Naive thymus-derived CD8-positive, alpha-beta T cell (primary cell): ENCODE measurements around the gene RRP1. TPM values are rescaled to one million over a fixed set of nuclear protein-coding genes. Genes with fewer than 3 reads are reported as not detected.

ENCODE experiments used
- ATAC-seq, 2 donors: fragments of 150-1000 bp; cut with Tn5 transposase in 1 of 2; sonication (Bioruptor Pico), chemical (Tn5 transposase) in 1 of 2; 1 replicate in 1 of 2; 2 replicates in 1 of 2; pipeline ENCODE4 v1.10.0; 2021; ENCODE audit warnings: mild to moderate bottlenecking in 2 of 2, moderate library complexity in 2 of 2
- POLR2A ChIA-PET: fragments of 350-600 bp; sonication (Branson Sonifier 250); formaldehyde crosslinking; loops from one replicate; lab custom pipeline; 2021; ENCODE audit warnings: antibody characterized with exemption; lab: Charles Lee
- DNase-seq, 10 donors: peaks; one replicate each; pipeline versions ENCODE4 v3.0.0 to v3.0.0-alpha.2; 2020 to 2022
- H3K27ac Mint-ChIP-seq, 10 donors: one replicate each; pipeline ENCODE4 v1.8.0; 2020 to 2022; ENCODE audit warnings: mild to moderate bottlenecking in 10 of 10, mixed read lengths in 10 of 10, moderate library complexity in 4 of 10, inconsistent platforms in 1 of 10
- H3K27me3 Mint-ChIP-seq, 5 donors: one replicate each; pipeline ENCODE4 v1.8.0; 2021 to 2022; ENCODE audit warnings: mixed read lengths in 5 of 5
- H3K36me3 Mint-ChIP-seq, 3 donors: one replicate each; pipeline ENCODE4 v1.8.0; 2020 to 2022; ENCODE audit warnings: mixed read lengths in 3 of 3, mild to moderate bottlenecking in 2 of 3, inconsistent platforms in 1 of 3
- H3K4me1 Mint-ChIP-seq, 4 donors: one replicate each; pipeline ENCODE4 v1.8.0; 2021 to 2022; ENCODE audit warnings: mixed read lengths in 4 of 4
- H3K4me3 Mint-ChIP-seq, 10 donors: one replicate each; pipeline ENCODE4 v1.8.0; 2020 to 2022; ENCODE audit warnings: mild to moderate bottlenecking in 10 of 10, mixed read lengths in 10 of 10, moderate library complexity in 6 of 10, inconsistent platforms in 1 of 10
- H3K9me3 Mint-ChIP-seq, 9 donors: one replicate each; pipeline ENCODE4 v1.8.0; 2020 to 2022; ENCODE audit warnings: mixed read lengths in 9 of 9, mild to moderate bottlenecking in 3 of 9, inconsistent platforms in 1 of 9, moderate library complexity in 1 of 9
- polyA plus RNA-seq, 3 donors: library from polyadenylated mRNA; unstranded; fragments of 300-500 nt; fragmentation: Illumina TruSeq; gene quantifications; one replicate each; pipeline ENCODE4 v1.2.3, GENCODE V29; 2021
- total RNA-seq, 8 experiments: library from RNA in 2 of 8; stranded (reverse) in 2 of 8; gene quantifications; one replicate each; pipeline ENCODE4 v1.2.3 and lab custom pipeline; 2021 to 2026

RRP1 gene
- total and polyA plus RNA-seq, 5 experiments from 2014 or later, result 12.3 to 28.3 (median 23.5) TPM

GRCh38 chr21:43810505-43811261 is 21.3 kb downstream of the RRP1 start:
- POLR2A ChIA-PET, result interaction anchor here (1.0 to 1.9 kb wide), 6 partner anchors 21 to 167 kb away, joined by 3 to 10 read pairs (median 4); partner anchors contain the start of gene RRP1
- H3K27ac Mint-ChIP-seq, result peak overlapping the region in 8 of 10 donors; percentile 36 to 82 (median 73)

GRCh38 chr21:43811262-43812105 is 22.1 kb downstream of the RRP1 start:
- POLR2A ChIA-PET, result interaction anchor here (1.0 to 1.9 kb wide), 6 partner anchors 22 to 167 kb away, joined by 3 to 10 read pairs (median 4); partner anchors contain the start of gene RRP1
- ATAC-seq (no peak), DNase-seq (no peak)
- no peaks in the 10 kb centered on the region for H3K27me3 Mint-ChIP-seq
- peak overlapping the region in 3 of 10 donors; percentile 24 to 59 (median 58) for H3K4me3 Mint-ChIP-seq
- H3K9me3 Mint-ChIP-seq, result no peaks in the 10 kb centered on the region
- H3K27ac Mint-ChIP-seq, result peak overlapping the region in 1 of 10 donors; percentile 66
- H3K36me3 Mint-ChIP-seq, result peaks cover 0 to 3% (median 0%) of the 10 kb centered on the region in 3 donors
- H3K4me1 Mint-ChIP-seq, result peaks cover 10 to 23% (median 14%) of the 10 kb centered on the region in 4 donors

More at GRCh38 chr21:43810505-43811261, 21.3 kb downstream of the RRP1 start:
- Mint-ChIP-seq H3K4me3 (peak overlapping the region in 4 of 10 donors; percentile 1 to 59 (median 41)), H3K27me3 (no peaks in the 10 kb centered on the region), H3K36me3 (peaks cover 0 to 8% (median 0%) of the 10 kb centered on the region in 3 donors), H3K4me1 (peaks cover 10 to 23% (median 17%) of the 10 kb centered on the region in 4 donors), H3K9me3 (no peaks in the 10 kb centered on the region)
- peak; percentile 91 to 94 for ATAC-seq
- peak; percentile 75 to 93 (median 86) for DNase-seq

GRCh38 chr21:43812139-43812821 is 22.9 kb downstream of the RRP1 start:
- DNase-seq (no peak), ATAC-seq (no peak)
- H3K36me3 Mint-ChIP-seq, result peaks cover 0 to 2% (median 0%) of the 10 kb centered on the region in 3 donors
- POLR2A ChIA-PET, result interaction anchor here (1.9 kb wide), 1 partner anchor 126 kb away, joined by 10 read pairs; no protein-coding TSS in a partner anchor
- peaks cover 10 to 23% (median 12%) of the 10 kb centered on the region in 4 donors for H3K4me1 Mint-ChIP-seq
- peak overlapping the region in 2 of 10 donors; percentile 8 to 70 for H3K27ac Mint-ChIP-seq
- H3K9me3 Mint-ChIP-seq, result no peaks in the 10 kb centered on the region
- H3K27me3 Mint-ChIP-seq, result no peaks in the 10 kb centered on the region
- H3K4me3 Mint-ChIP-seq, result peak overlapping the region in 2 of 10 donors; percentile 50 to 70

GRCh38 chr21:43812957-43813655 is 23.7 kb downstream of the RRP1 start:
- DNase-seq (no peak), ATAC-seq (no peak)
- H3K9me3 Mint-ChIP-seq, result no peaks in the 10 kb centered on the region
- H3K36me3 Mint-ChIP-seq, result peaks cover 0 to 2% (median 0%) of the 10 kb centered on the region in 3 donors
- no peak overlapping the region for H3K4me3 Mint-ChIP-seq
- no peak overlapping the region for H3K27ac Mint-ChIP-seq
- H3K4me1 Mint-ChIP-seq, result peaks cover 10 to 23% (median 12%) of the 10 kb centered on the region in 4 donors
- POLR2A ChIA-PET, result interaction anchor here (0.6 to 0.7 kb wide), 3 partner anchors 21 to 127 kb away, joined by 3 read pairs; no protein-coding TSS in a partner anchor
- no peaks in the 10 kb centered on the region for H3K27me3 Mint-ChIP-seq

- H3K9me3 Mint-ChIP-seq, result peaks cover 0 to 4% (median under 1%) of the 10 kb centered on the region in 9 donors
- H3K36me3 Mint-ChIP-seq, result peaks cover 0 to 2% (median under 1%) of the 10 kb centered on the region in 3 donors
- no peak overlapping the region for H3K4me3 Mint-ChIP-seq
- POLR2A ChIA-PET, result interaction anchor here (0.6 kb wide), 1 partner anchor 50 kb away, joined by 3 read pairs; no protein-coding TSS in a partner anchor
- H3K4me1 Mint-ChIP-seq, result peaks cover 10 to 23% (median 13%) of the 10 kb centered on the region in 4 donors
- ATAC-seq (no peak), DNase-seq (no peak)
- H3K27ac Mint-ChIP-seq, result no peak overlapping the region
- peaks cover 0 to under 1% (median 0%) of the 10 kb centered on the region in 5 donors for H3K27me3 Mint-ChIP-seq
Observed at GRCh38 chr21:43813656-43813980, 24.2 kb downstream of the RRP1 start.

- Mint-ChIP-seq H3K27ac (peak overlapping the region in 3 of 10 donors; percentile 28 to 70 (median 40)), H3K36me3 (peaks cover 0 to 5% (median 2%) of the 10 kb centered on the region in 3 donors), H3K4me1 (peaks cover 10 to 23% (median 15%) of the 10 kb centered on the region in 4 donors), H3K27me3 (peaks cover 0 to 4% (median 0%) of the 10 kb centered on the region in 5 donors), H3K9me3 (peaks cover 0 to 7% (median 5%) of the 10 kb centered on the region in 9 donors), H3K4me3 (peak overlapping the region in 3 of 10 donors; percentile 10 to 56 (median 30))
- POLR2A ChIA-PET, result no interaction called here
- ATAC-seq (no peak), DNase-seq (no peak)
Observed at GRCh38 chr21:43814215-43815106, 25.1 kb downstream of the RRP1 start.

GRCh38 chr21:43815107-43815613 is 25.8 kb downstream of the RRP1 start:
- peak overlapping the region in 3 of 10 donors; percentile 10 to 56 (median 30) for H3K4me3 Mint-ChIP-seq
- DNase-seq (peak in 1 of 10 donors; percentile 9), ATAC-seq (no peak)
- peak overlapping the region in 2 of 10 donors; percentile 40 to 70 for H3K27ac Mint-ChIP-seq
- peaks cover 0 to 7% (median 5%) of the 10 kb centered on the region in 9 donors for H3K9me3 Mint-ChIP-seq
- POLR2A ChIA-PET, result no interaction called here
- H3K4me1 Mint-ChIP-seq, result peaks cover 10 to 23% (median 15%) of the 10 kb centered on the region in 4 donors
- peaks cover 0 to 4% (median 0%) of the 10 kb centered on the region in 5 donors for H3K27me3 Mint-ChIP-seq
- H3K36me3 Mint-ChIP-seq, result peaks cover 0 to 5% (median 2%) of the 10 kb centered on the region in 3 donors

- POLR2A ChIA-PET, result no interaction called here
- Mint-ChIP-seq H3K36me3 (peaks cover 0 to 5% (median under 1%) of the 10 kb centered on the region in 3 donors), H3K27me3 (peaks cover 0 to 4% (median 0%) of the 10 kb centered on the region in 5 donors), H3K4me1 (peaks cover 6 to 16% (median 11%) of the 10 kb centered on the region in 4 donors), H3K4me3 (no peak overlapping the region), H3K9me3 (peaks cover 0 to 7% (median 5%) of the 10 kb centered on the region in 9 donors), H3K27ac (no peak overlapping the region)
- ATAC-seq (no peak), DNase-seq (no peak)
Observed at GRCh38 chr21:43815991-43816390, 26.6 kb downstream of the RRP1 start.

GRCh38 chr21:43816611-43817071 is 27.3 kb downstream of the RRP1 start:
- ATAC-seq (no peak), DNase-seq (no peak)
- H3K4me3 Mint-ChIP-seq, result no peak overlapping the region
- peaks cover 0 to 7% (median 5%) of the 10 kb centered on the region in 9 donors for H3K9me3 Mint-ChIP-seq
- POLR2A ChIA-PET, result no interaction called here
- no peak overlapping the region for H3K27ac Mint-ChIP-seq
- H3K4me1 Mint-ChIP-seq, result peaks cover 6 to 14% (median 10%) of the 10 kb centered on the region in 4 donors
- H3K36me3 Mint-ChIP-seq, result peaks cover 0 to 5% (median 0%) of the 10 kb centered on the region in 3 donors
- peaks cover 0 to 4% (median 0%) of the 10 kb centered on the region in 5 donors for H3K27me3 Mint-ChIP-seq
